IMR-90 (cell line): Measurements from ENCODE around the gene DIRAS2. TPM values are rescaled to one million over a fixed set of nuclear protein-coding genes. Genes with fewer than 3 reads are reported as not detected.

ENCODE experiments used
- ATAC-seq: fragments of 200-7000 bp; cut with Tn5 transposase; 2 replicates; pipeline ENCODE4 v1.9.1; 2020; ENCODE audit warnings: low read depth, mild to moderate bottlenecking, moderate library complexity
- BruUV-seq: library from RNA; stranded (reverse); fragments of 400-500 nt; replicated peaks from 2 replicates; lab custom pipeline; 2021; lab: Mats Ljungman, UMichigan
- CTCF ChIA-PET: fragments of 300-600 bp; formaldehyde crosslinking; extraction: SDS; loops from one replicate; lab custom pipeline; 2021; ENCODE audit warnings: antibody characterized with exemption; lab: Yijun Ruan, JAX
- POLR2A ChIA-PET: fragments of 300-600 bp; sonication (Branson Sonifier 250); formaldehyde crosslinking; loops from one replicate; lab custom pipeline; 2022; ENCODE audit warnings: antibody characterized with exemption; ENCODE audit not compliant: unreplicated experiment; lab: Charles Lee
- DNase-seq: peaks from one replicate; pipeline ENCODE4 v3.0.0; 2013
- H2AFZ ChIP-seq: replicated peaks from 2 replicates; pipeline ENCODE3; 2013; ENCODE audit warnings: low read length, mild to moderate bottlenecking; ENCODE audit not compliant: poor library complexity
- H2AK5ac ChIP-seq: 2 replicates; pipeline ENCODE4 v1.6.1; 2013; ENCODE audit warnings: low read depth, low read length, inconsistent platforms
- H2AK9ac ChIP-seq: replicated peaks from 2 replicates; pipeline ENCODE3; 2013; ENCODE audit warnings: mild to moderate bottlenecking, low read depth, low read length, moderate library complexity; ENCODE audit not compliant: poor library complexity
- H2BK120ac ChIP-seq: 2 replicates; pipeline ENCODE4 v1.6.1; 2013; ENCODE audit warnings: low read depth, low read length, inconsistent platforms
- H2BK15ac ChIP-seq: 3 replicates; pipeline ENCODE4 v1.6.1; 2013; ENCODE audit warnings: low read depth, low read length, inconsistent platforms
- H2BK20ac ChIP-seq: 2 replicates; pipeline ENCODE4 v1.6.1; 2013; ENCODE audit warnings: low read depth, mild to moderate bottlenecking, inconsistent platforms, low read length, moderate library complexity
- H2BK5ac ChIP-seq: 2 replicates; pipeline ENCODE4 v1.6.1; 2013; ENCODE audit warnings: mild to moderate bottlenecking, low read depth, low read length, inconsistent platforms; ENCODE audit not compliant: poor library complexity, severe bottlenecking
- H3K14ac ChIP-seq: replicated peaks from 2 replicates; pipeline ENCODE4 v1.6.1; 2013; ENCODE audit warnings: low read depth, low read length, inconsistent platforms
- H3K18ac ChIP-seq: 2 replicates; pipeline ENCODE4 v1.6.1; 2013; ENCODE audit warnings: low read depth, low read length, control low read depth
- H3K23ac ChIP-seq: 2 replicates; pipeline ENCODE4 v1.6.1; 2013; ENCODE audit warnings: low read depth, low read length, inconsistent platforms
- H3K27ac ChIP-seq: 2 replicates; pipeline ENCODE4 v1.5.1; 2013; ENCODE audit warnings: mild to moderate bottlenecking, control low read depth, low read length; ENCODE audit not compliant: insufficient read depth
- H3K27me3 ChIP-seq: 2 replicates; pipeline ENCODE4 v1.6.1; 2013; ENCODE audit warnings: low read length; ENCODE audit not compliant: control insufficient read depth, insufficient read depth
- H3K36me3 ChIP-seq: 2 replicates; pipeline ENCODE4 v1.6.1; 2013; ENCODE audit warnings: low read length, mixed read lengths; ENCODE audit not compliant: control insufficient read depth, insufficient read depth
- H3K4ac ChIP-seq: 2 replicates; pipeline ENCODE4 v1.6.1; 2013; ENCODE audit warnings: low read depth, low read length, inconsistent platforms
- H3K4me1 ChIP-seq: 2 replicates; pipeline ENCODE4 v1.6.1; 2013; ENCODE audit warnings: low read length, mixed read lengths; ENCODE audit not compliant: control insufficient read depth, insufficient read depth
- H3K4me2 ChIP-seq: 2 replicates; pipeline ENCODE4 v1.6.1; 2013; ENCODE audit warnings: low read depth, mild to moderate bottlenecking, control low read depth, low read length, moderate library complexity
- H3K4me3 ChIP-seq: 2 replicates; pipeline ENCODE4 v1.5.1; 2013; ENCODE audit warnings: low read depth, mild to moderate bottlenecking, control low read depth, low read length, moderate library complexity; ENCODE audit not compliant: insufficient read depth
- H3K56ac ChIP-seq: 2 replicates; pipeline ENCODE4 v1.6.1; 2013; ENCODE audit warnings: low read length, inconsistent platforms; ENCODE audit not compliant: insufficient read depth; ENCODE audit errors: extremely low read depth
- H3K79me1 ChIP-seq, 2 experiments: 2 replicates each; pipeline ENCODE4 v1.6.1; 2013; ENCODE audit warnings: low read length in 2 of 2, inconsistent platforms in 1 of 2, low read depth in 1 of 2
- H3K9ac ChIP-seq: 2 replicates; pipeline ENCODE4 v1.6.1; 2013; ENCODE audit warnings: low read depth, low read length, control low read depth
- H3K9me1 ChIP-seq: 2 replicates; pipeline ENCODE4 v1.6.1; 2013; ENCODE audit warnings: low read length, inconsistent platforms; ENCODE audit not compliant: insufficient read depth
- H3K9me3 ChIP-seq: 2 replicates; pipeline ENCODE4 v1.6.1; 2013; ENCODE audit warnings: low read length; ENCODE audit not compliant: control insufficient read depth, insufficient read depth
- H4K20me1 ChIP-seq: 2 replicates; pipeline ENCODE4 v1.6.1; 2013; ENCODE audit warnings: low read length, inconsistent platforms; ENCODE audit not compliant: insufficient read depth
- H4K5ac ChIP-seq: 2 replicates; pipeline ENCODE4 v1.6.1; 2013; ENCODE audit warnings: mild to moderate bottlenecking, low read depth, low read length, control low read depth
- H4K8ac ChIP-seq, 2 experiments: 2 replicates each; pipeline ENCODE4 v1.6.1; 2013; ENCODE audit warnings: low read depth in 2 of 2, low read length in 2 of 2, control low read depth in 1 of 2, inconsistent platforms in 1 of 2
- H4K91ac ChIP-seq: 2 replicates; pipeline ENCODE4 v1.6.1; 2013; ENCODE audit warnings: low read depth, low read length, inconsistent platforms; ENCODE audit not compliant: insufficient read depth
- BHLHE40 ChIP-seq: fragments of 150-350 bp; IDR thresholded peaks from 2 replicates; pipeline ENCODE4 v1.6.1; 2016; ENCODE audit warnings: mild to moderate bottlenecking, low read depth, low read length
- CEBPB ChIP-seq: IDR thresholded peaks from 2 replicates; pipeline ENCODE4 v1.6.1; 2012; ENCODE audit warnings: low read depth, low read length, improper control_type of control experiment
- CHD1 ChIP-seq: IDR thresholded peaks from 2 replicates; pipeline ENCODE4 v1.6.1; 2012; ENCODE audit warnings: low read depth, low read length, improper control_type of control experiment
- CTCF ChIP-seq: conservative IDR thresholded peaks from 2 replicates; pipeline ENCODE4 v1.5.1; 2012; ENCODE audit warnings: mild to moderate bottlenecking, low read depth, low read length, improper control_type of control experiment
- ELK1 ChIP-seq: fragments of 150-350 bp; IDR thresholded peaks from 2 replicates; pipeline ENCODE4 v1.6.1; 2016; ENCODE audit warnings: low read depth, mild to moderate bottlenecking, low read length, moderate library complexity, borderline replicate concordance
- FOS ChIP-seq: fragments of 150-350 bp; IDR thresholded peaks from 2 replicates; pipeline ENCODE4 v1.6.1; 2016; ENCODE audit warnings: low read depth, low read length
- MAFK ChIP-seq: IDR thresholded peaks from 2 replicates; pipeline ENCODE4 v1.6.1; 2012; ENCODE audit warnings: low read depth, low read length, improper control_type of control experiment
- MAZ ChIP-seq: IDR thresholded peaks from 2 replicates; pipeline ENCODE4 v1.6.1; 2012; ENCODE audit warnings: low read depth, mild to moderate bottlenecking, low read length, improper control_type of control experiment, moderate library complexity, borderline replicate concordance
- MXI1 ChIP-seq: IDR thresholded peaks from 2 replicates; pipeline ENCODE4 v1.6.1; 2012; ENCODE audit warnings: low read depth, mild to moderate bottlenecking, low read length, moderate library complexity, borderline replicate concordance
- NFE2L2 ChIP-seq: fragments of 150-350 bp; IDR thresholded peaks from 2 replicates; pipeline ENCODE4 v1.6.1; 2016; ENCODE audit warnings: low read depth, mild to moderate bottlenecking, low read length
- POLR2A ChIP-seq: IDR thresholded peaks from 2 replicates; pipeline ENCODE4 v1.6.1; 2012; ENCODE audit warnings: mild to moderate bottlenecking, low read depth, low read length
- RAD21 ChIP-seq: IDR thresholded peaks from 2 replicates; pipeline ENCODE4 v1.6.1; 2012; ENCODE audit warnings: low read length, improper control_type of control experiment
- RCOR1 ChIP-seq: IDR thresholded peaks from 2 replicates; pipeline ENCODE4 v1.6.1; 2012; ENCODE audit warnings: mild to moderate bottlenecking, low read length, improper control_type of control experiment; ENCODE audit not compliant: insufficient replicate concordance
- RFX5 ChIP-seq: IDR thresholded peaks from 2 replicates; pipeline ENCODE4 v1.8.0; 2012; ENCODE audit warnings: low read depth, mild to moderate bottlenecking, low read length, moderate library complexity
- SMC3 ChIP-seq: fragments of 150-350 bp; IDR thresholded peaks from 2 replicates; pipeline ENCODE4 v1.6.1; 2016; ENCODE audit warnings: low read depth, mild to moderate bottlenecking, antibody characterized with exemption, low read length, moderate library complexity
- WGBS, 2 experiments: methylation state at CpG; one replicate each; pipeline versions ENCODE4 v1.1.5 to v1.1.7; 2013; ENCODE audit warnings: missing lambda C conversion rate in 2 of 2; ENCODE audit not compliant: insufficient read length in 1 of 2; ENCODE audit errors: extremely low coverage in 2 of 2; 5-methylcytosine and 5-hydroxymethylcytosine counted together
- dilution Hi-C: fragments of 300-500 bp; cut with HindIII; formaldehyde crosslinking; loops from one replicate; pipeline ENCODE4 v1.14.3; 2018; ENCODE audit warnings: low sequenced_read_pairs; ENCODE audit not compliant: unreplicated experiment
- in situ Hi-C: fragments of 300-500 bp; cut with MboI; formaldehyde crosslinking; loops from 3 replicates; pipeline ENCODE4 v1.14.3; 2019; ENCODE audit warnings: low sequenced_read_pairs, inconsistent platforms, mixed read lengths
- intact Hi-C: fragments of 100-400 bp; cut with micrococcal nuclease; formaldehyde crosslinking; loops from 2 replicates; pipeline ENCODE4 v1.10.0; 2022
- polyA plus RNA-seq, 3 experiments: library from polyadenylated mRNA; depleted of rRNA; stranded (reverse); fragments of >200 nt; gene quantifications; 2 replicates each; pipeline ENCODE4 v1.2.3, GENCODE V29; 2012; ENCODE audit warnings: low replicate concordance in 1 of 3
- total RNA-seq: library from RNA; depleted of rRNA; stranded (reverse); fragments of >200 nt; gene quantifications from 2 replicates; pipeline ENCODE4 v1.2.3, GENCODE V29; 2012
- TF ChIP-seq, protein P1 (sequence below): fragments of 150-350 bp; IDR thresholded peaks from 2 replicates; pipeline ENCODE4 v1.6.1; 2017; ENCODE audit warnings: mild to moderate bottlenecking, antibody characterized with exemption, low read length, low read depth

DIRAS2 gene
- total and polyA plus RNA-seq, 2 of the 4 experiments (the other 2 are of a cell fraction) = not detected

DNA sequence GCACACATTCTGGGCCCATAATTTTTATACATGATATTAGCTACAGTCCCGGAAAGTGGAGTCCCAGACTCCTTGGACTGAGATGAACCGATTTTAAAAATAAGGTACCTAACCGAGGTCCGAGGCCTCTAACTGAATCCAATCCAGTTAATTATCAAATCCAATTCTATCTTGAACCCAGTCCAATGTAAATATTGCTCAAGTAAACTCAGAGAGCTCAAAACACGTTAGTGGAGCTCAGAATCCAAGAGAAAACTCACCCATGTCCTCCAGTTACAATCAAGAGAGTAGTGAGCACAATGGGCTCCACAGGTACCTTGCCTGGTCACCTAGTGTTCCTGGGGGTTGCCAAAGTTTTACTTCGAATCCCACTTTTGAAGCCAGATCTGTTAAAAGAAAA, 37.9 kb upstream of the DIRAS2 start:
- no peak overlapping the region for H3K4me2 ChIP-seq
- H3K36me3 ChIP-seq = no peaks in the 10 kb centered on the region
- no peak overlapping the region for H3K4me3 ChIP-seq
- H2AK5ac ChIP-seq = no peak overlapping the region
- H2BK5ac ChIP-seq = no peak overlapping the region
- no peak overlapping the region for H4K5ac ChIP-seq
- no peaks in the 10 kb centered on the region for H4K20me1 ChIP-seq
- H3K27ac ChIP-seq = no peak overlapping the region
- H2AK9ac ChIP-seq = no peak overlapping the region
- no peak overlapping the region for H2BK15ac ChIP-seq
- intact Hi-C loops (no loop called here), in situ Hi-C loops (no loop called here), dilution Hi-C loops (no loop called here)
- H3K56ac ChIP-seq = no peak overlapping the region
- no peak overlapping the region for H2AFZ ChIP-seq
- H3K79me1 ChIP-seq = no peaks in the 10 kb centered on the region
- no peak for TF ChIP-seq SMC3
- TF ChIP-seq MAZ = no peak
- no peak for TF ChIP-seq CTCF
- no peak for TF ChIP-seq CEBPB
- no peak for TF ChIP-seq FOS
- TF ChIP-seq BHLHE40 = no peak
- no peak for TF ChIP-seq CHD1
- TF ChIP-seq RAD21 = no peak
- TF ChIP-seq POLR2A = no peak
- TF ChIP-seq RFX5 = no peak
- TF ChIP-seq, protein P1, sequence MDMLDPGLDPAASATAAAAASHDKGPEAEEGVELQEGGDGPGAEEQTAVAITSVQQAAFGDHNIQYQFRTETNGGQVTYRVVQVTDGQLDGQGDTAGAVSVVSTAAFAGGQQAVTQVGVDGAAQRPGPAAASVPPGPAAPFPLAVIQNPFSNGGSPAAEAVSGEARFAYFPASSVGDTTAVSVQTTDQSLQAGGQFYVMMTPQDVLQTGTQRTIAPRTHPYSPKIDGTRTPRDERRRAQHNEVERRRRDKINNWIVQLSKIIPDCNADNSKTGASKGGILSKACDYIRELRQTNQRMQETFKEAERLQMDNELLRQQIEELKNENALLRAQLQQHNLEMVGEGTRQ = no peak
- no peak for TF ChIP-seq RCOR1
- TF ChIP-seq ELK1 = no peak
- TF ChIP-seq MAFK = no peak
- no peak for TF ChIP-seq NFE2L2
- no peak for TF ChIP-seq MXI1
- CTCF ChIA-PET = no interaction called here
- H2BK20ac ChIP-seq = no peak overlapping the region
- POLR2A ChIA-PET = no interaction called here
- DNase-seq = no peak
- H3K9me3 ChIP-seq = no peaks in the 10 kb centered on the region
- no peak overlapping the region for H4K91ac ChIP-seq
- no peak overlapping the region for H3K14ac ChIP-seq
- no peak overlapping the region for H4K8ac ChIP-seq
- H2BK120ac ChIP-seq = no peak overlapping the region
- no peak overlapping the region for H3K9ac ChIP-seq
- BruUV-seq = no TSS peak
- no peak for ATAC-seq
- H3K9me1 ChIP-seq = no peaks in the 10 kb centered on the region
- no peak overlapping the region for H3K4ac ChIP-seq
- 100% methylated on average over 1 of the region's 6 CpGs; no CpG with 5 or more reads in 1 of the 2 experiments for WGBS, 2 experiments
- H3K4me1 ChIP-seq = no peaks in the 10 kb centered on the region
- no peak overlapping the region for H3K18ac ChIP-seq
- no peaks in the 10 kb centered on the region for H3K27me3 ChIP-seq
- no peak overlapping the region for H3K23ac ChIP-seq
